SK-N-SH (cell line): ENCODE results near the gene FAM120A. TPM values are rescaled to one million over a fixed set of nuclear protein-coding genes. Genes with fewer than 3 reads are reported as not detected.

Source experiments
- CTCF ChIA-PET: fragments of 300-600, 350-600 bp; formaldehyde crosslinking; extraction: SDS; loops from one replicate; lab custom pipeline; 2021; lab: Yijun Ruan, JAX
- POLR2A ChIA-PET: fragments of 350-600 bp; sonication (Branson Sonifier 250); formaldehyde crosslinking; extraction: SDS; loops from one replicate; lab custom pipeline; 2020; ENCODE audit warnings: antibody characterized with exemption, inconsistent platforms; lab: Yijun Ruan, JAX
- DNase-seq: peaks from one replicate; pipeline ENCODE4 v3.0.0; 2012
- H2AFZ ChIP-seq: fragments of 200-600 bp; sonication (generic); 2 replicates; pipeline ENCODE4 v1.8.1; 2016; ENCODE audit warnings: antibody characterized with exemption, mild to moderate bottlenecking, low read depth
- H3F3A ChIP-seq: fragments of 200-600 bp; sonication (generic); replicated peaks from 2 replicates; pipeline ENCODE3; 2016; ENCODE audit warnings: antibody characterized with exemption, mild to moderate bottlenecking; ENCODE audit not compliant: insufficient read depth
- H3K27ac ChIP-seq, 2 experiments: fragments of 200-500 bp in 1 of 2; fragments of 200-600 bp in 1 of 2; sonication (Bioruptor generic) in 1 of 2; sonication (generic), shearing (Covaris generic) in 1 of 2; 2 replicates each; pipeline versions ENCODE4 v1.5.1 to v1.6.1; 2014 to 2016; ENCODE audit warnings: low read depth in 2 of 2, inconsistent platforms in 1 of 2, low read length in 1 of 2, mild to moderate bottlenecking in 1 of 2, mixed read lengths in 1 of 2
- H3K27me3 ChIP-seq: fragments of 200-600 bp; sonication (generic), shearing (Covaris generic); 2 replicates; pipeline ENCODE4 v1.6.1; 2016; ENCODE audit warnings: mixed run types; ENCODE audit not compliant: insufficient read depth
- H3K36me3 ChIP-seq, 2 experiments: fragments of 200-500 bp in 1 of 2; fragments of 200-600 bp in 1 of 2; sonication (Bioruptor generic) in 1 of 2; sonication (generic) in 1 of 2; replicated peaks in 1 of 2; 2 replicates each; pipeline versions ENCODE3 to v1.5.1; 2014 to 2016; ENCODE audit warnings: low read length in 1 of 2, mild to moderate bottlenecking in 1 of 2; ENCODE audit not compliant: insufficient read depth in 2 of 2, control insufficient read depth in 1 of 2
- H3K4me1 ChIP-seq, 2 experiments: fragments of 200-500 bp in 1 of 2; fragments of 200-600 bp in 1 of 2; sonication (Bioruptor generic) in 1 of 2; sonication (generic), shearing (Covaris generic) in 1 of 2; 2 replicates each; pipeline versions ENCODE4 v1.5.1 to v1.6.1; 2014 to 2016; ENCODE audit warnings: low read depth in 1 of 2, low read length in 1 of 2, mixed run types in 1 of 2; ENCODE audit not compliant: insufficient read depth in 2 of 2, control insufficient read depth in 1 of 2
- H3K4me2 ChIP-seq: fragments of 200-600 bp; sonication (generic), shearing (Covaris generic); 2 replicates; pipeline ENCODE4 v1.6.1; 2017; ENCODE audit warnings: mixed run types
- H3K4me3 ChIP-seq, 2 experiments: fragments of 200-500 bp in 1 of 2; fragments of 200-600 bp in 1 of 2; sonication (Bioruptor generic) in 1 of 2; sonication (generic), shearing (Covaris generic) in 1 of 2; 2 replicates each; pipeline versions ENCODE4 v1.5.1 to v1.8.1; 2014 to 2016; ENCODE audit warnings: low read depth in 2 of 2, inconsistent platforms in 1 of 2, low read length in 1 of 2, mild to moderate bottlenecking in 1 of 2, mixed read lengths in 1 of 2, moderate library complexity in 1 of 2
- H3K79me2 ChIP-seq: fragments of 200-600 bp; sonication (generic); 2 replicates; pipeline ENCODE4 v1.8.1; 2017; ENCODE audit warnings: mild to moderate bottlenecking; ENCODE audit not compliant: insufficient read depth
- H3K9ac ChIP-seq: fragments of 200-600 bp; sonication (generic); 2 replicates; pipeline ENCODE4 v1.6.1; 2017; ENCODE audit warnings: mixed run types
- H3K9me2 ChIP-seq: fragments of 200-600 bp; sonication (generic); 2 replicates; pipeline ENCODE4 v1.6.1; 2017; ENCODE audit warnings: mixed run types
- H3K9me3 ChIP-seq: fragments of 200-600 bp; sonication (generic); 2 replicates; pipeline ENCODE4 v1.6.1; 2017; ENCODE audit warnings: mixed run types, mild to moderate bottlenecking, moderate library complexity
- H4K20me1 ChIP-seq: fragments of 200-600 bp; sonication (generic); 2 replicates; pipeline ENCODE4 v1.6.1; 2017; ENCODE audit warnings: mild to moderate bottlenecking, mixed run types; ENCODE audit not compliant: insufficient read depth
- EP300 ChIP-seq, 2 experiments: IDR thresholded peaks; 2 replicates each; pipeline versions ENCODE4 v1.4.0 to v1.6.1; 2012; ENCODE audit warnings: borderline replicate concordance in 1 of 2, low read depth in 1 of 2, low read length in 1 of 2
- EZH2phosphoT487 ChIP-seq: fragments of 200-600 bp; sonication (generic); IDR thresholded peaks from 2 replicates; pipeline ENCODE4 v1.6.1; 2017; ENCODE audit warnings: low read depth, mixed run types, mild to moderate bottlenecking, antibody characterized with exemption, moderate library complexity, borderline replicate concordance
- GATA2 ChIP-seq: sonication (generic); formaldehyde crosslinking; IDR thresholded peaks from 2 replicates; pipeline ENCODE4 v1.5.0; 2020; ENCODE audit warnings: mild to moderate bottlenecking, missing genetic modification reagents
- JUND ChIP-seq: IDR thresholded peaks from 2 replicates; pipeline ENCODE4 v1.4.0; 2012
- MEF2A ChIP-seq: IDR thresholded peaks from 2 replicates; pipeline ENCODE4 v1.4.0; 2012; ENCODE audit warnings: low read depth, borderline replicate concordance
- MXI1 ChIP-seq: IDR thresholded peaks from 2 replicates; pipeline ENCODE4 v1.6.1; 2012; ENCODE audit warnings: mild to moderate bottlenecking, low read depth, low read length, improper control_type of control experiment
- NRF1 ChIP-seq: IDR thresholded peaks from 2 replicates; pipeline ENCODE4 v1.6.1; 2012; ENCODE audit warnings: low read depth, mild to moderate bottlenecking, low read length
- RXRA ChIP-seq: IDR thresholded peaks from 2 replicates; pipeline ENCODE4 v1.4.0; 2012; ENCODE audit warnings: low read depth, mild to moderate bottlenecking, borderline replicate concordance
- SMC3 ChIP-seq: IDR thresholded peaks from 2 replicates; pipeline ENCODE4 v1.6.1; 2012; ENCODE audit warnings: low read depth, low read length, improper control_type of control experiment
- TCF12 ChIP-seq: IDR thresholded peaks from 2 replicates; pipeline ENCODE4 v1.4.0; 2012
- YY1 ChIP-seq: IDR thresholded peaks from 2 replicates; pipeline ENCODE4 v1.4.0; 2012; ENCODE audit warnings: low read depth, mild to moderate bottlenecking
- WGBS: methylation state at CpG from one replicate; pipeline ENCODE4 v1.1.6; 2017; ENCODE audit warnings: low lambda C conversion rate; 5-methylcytosine and 5-hydroxymethylcytosine counted together
- polyA plus RNA-seq, 3 experiments: library from polyadenylated mRNA; depleted of rRNA; stranded (reverse); fragments of >200 nt; gene quantifications; 2 replicates each; pipeline ENCODE4 v1.2.3, GENCODE V29; 2012
- TF ChIP-seq, protein P1 (sequence below): IDR thresholded peaks from 2 replicates; pipeline ENCODE4 v1.4.0; 2012; ENCODE audit warnings: low read depth
- TF ChIP-seq, protein P2 (sequence below): IDR thresholded peaks from 2 replicates; pipeline ENCODE4 v1.6.1; 2012; ENCODE audit warnings: mild to moderate bottlenecking, low read depth, low read length, moderate library complexity
- TF ChIP-seq, protein P3 (sequence below): fragments of 200-600 bp; sonication (generic); IDR thresholded peaks from 2 replicates; pipeline ENCODE4 v1.6.1; 2017; ENCODE audit warnings: antibody characterized with exemption, mild to moderate bottlenecking, moderate library complexity
- TF ChIP-seq, protein P4 (sequence below): fragments of 150-350 bp; IDR thresholded peaks from 2 replicates; pipeline ENCODE4 v1.6.1; 2017; ENCODE audit warnings: antibody characterized with exemption, low read length, low read depth, borderline replicate concordance
- TF ChIP-seq, protein P5 (sequence below): IDR thresholded peaks from 2 replicates; pipeline ENCODE4 v1.4.0; 2012; ENCODE audit warnings: low read depth, borderline replicate concordance

FAM120A gene
- polyA plus RNA-seq, 1 of the 3 experiments (the other 2 are of a cell fraction), result 58.6 TPM

DNA sequence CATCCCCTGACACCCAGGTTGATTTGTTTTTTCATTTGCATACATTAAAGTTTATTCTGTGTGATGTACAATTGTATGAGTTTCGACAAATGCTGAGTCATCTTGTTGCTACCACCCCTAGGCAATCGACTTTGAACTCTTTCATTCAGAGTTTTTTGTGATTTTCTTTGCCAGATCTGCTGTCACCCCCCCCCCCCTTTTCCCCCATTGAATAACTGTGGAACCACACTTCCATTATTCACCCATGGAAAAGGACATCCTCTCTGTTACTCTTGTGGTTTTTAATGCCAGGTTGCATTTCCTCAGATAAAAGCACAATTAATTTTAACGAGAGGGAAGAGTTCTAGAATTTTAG, 15.6 kb downstream of the FAM120A start (continued):
- TF ChIP-seq, protein P1, sequence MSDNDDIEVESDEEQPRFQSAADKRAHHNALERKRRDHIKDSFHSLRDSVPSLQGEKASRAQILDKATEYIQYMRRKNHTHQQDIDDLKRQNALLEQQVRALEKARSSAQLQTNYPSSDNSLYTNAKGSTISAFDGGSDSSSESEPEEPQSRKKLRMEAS, result no peak

DNA sequence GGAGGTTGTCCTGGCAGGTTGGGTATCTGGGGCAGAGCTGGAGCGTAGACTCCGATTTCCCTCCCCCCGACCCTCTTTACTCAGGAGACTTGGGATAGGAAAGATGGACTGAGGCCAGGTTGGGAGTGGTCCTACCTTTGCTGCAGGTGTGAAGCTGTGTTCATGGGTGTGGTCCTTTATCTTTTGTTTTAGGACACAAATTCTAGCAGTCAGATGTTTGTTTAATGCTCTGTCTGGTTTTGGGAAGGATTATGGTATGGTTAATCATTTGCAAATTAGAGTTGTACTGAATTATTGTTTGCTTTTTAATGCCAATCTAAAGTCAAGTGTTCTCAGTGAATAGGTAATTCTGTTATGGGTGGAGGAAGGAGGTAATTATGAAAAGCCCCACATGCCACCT, 16.0 kb downstream of the FAM120A start:
- H3K9me2 ChIP-seq, result no peaks in the 10 kb centered on the region
- no peak overlapping the region for H3K4me2 ChIP-seq
- H3K9ac ChIP-seq, result no peak overlapping the region
- ChIA-PET CTCF (no interaction called here), POLR2A (no interaction called here)
- H4K20me1 ChIP-seq, result peaks cover 48% of the 10 kb centered on the region
- no peak overlapping the region for H2AFZ ChIP-seq
- no peaks in the 10 kb centered on the region for H3K27me3 ChIP-seq
- H3K36me3 ChIP-seq, result peaks cover 9 to 12% of the 10 kb centered on the region in 2 experiments
- peaks cover 100% of the 10 kb centered on the region for H3K79me2 ChIP-seq
- WGBS, result 73% methylated on average over 3 of the region's 3 CpGs
- H3K4me1 ChIP-seq, result peaks cover 24 to 25% of the 10 kb centered on the region in 2 experiments; a peak in 3 of 4 replicates
- no peak overlapping the region for H3K27ac ChIP-seq
- no peaks in the 10 kb centered on the region for H3F3A ChIP-seq
- H3K9me3 ChIP-seq, result no peaks in the 10 kb centered on the region
- TF ChIP-seq EZH2phosphoT487 (no peak), MEF2A (no peak)
- H3K4me3 ChIP-seq, result no peak overlapping the region
- no peak for DNase-seq

DNA sequence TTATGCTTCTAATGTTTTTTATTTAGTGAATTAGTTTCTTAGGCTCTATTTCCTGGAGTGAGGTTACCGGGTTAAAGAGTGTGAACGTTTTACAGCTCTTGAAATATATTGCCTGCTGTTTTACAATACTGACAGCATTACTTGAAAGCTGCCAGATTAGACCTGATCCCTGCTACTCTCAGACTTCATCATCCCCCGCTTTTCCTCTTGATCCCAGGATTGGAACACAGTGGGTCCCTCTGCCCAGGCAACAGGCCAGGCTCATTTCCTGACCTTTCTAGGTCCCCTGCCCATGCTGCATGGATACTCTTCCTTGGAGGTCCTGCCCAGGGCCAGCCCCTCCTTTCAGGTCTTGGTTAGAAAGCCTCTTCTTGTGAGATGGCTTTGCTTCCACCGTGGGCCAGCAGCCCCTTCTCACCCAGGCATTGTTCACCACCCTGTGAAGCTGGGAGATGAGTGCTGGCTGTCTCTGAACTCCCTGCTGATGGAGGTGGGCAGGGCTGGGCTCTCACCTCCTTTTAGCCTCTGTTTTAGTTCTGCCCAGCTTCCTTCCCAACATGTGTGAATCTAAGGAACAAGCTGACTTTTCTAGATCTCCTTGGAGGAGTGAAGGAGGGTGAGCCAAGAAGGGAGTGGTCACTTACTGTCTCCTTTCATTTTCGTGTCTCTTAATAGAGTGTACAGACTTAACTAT, 17.4 kb downstream of the FAM120A start:
- ChIA-PET POLR2A (no interaction called here), CTCF (interaction anchor here (0.7 to 1.5 kb wide), 3 partner anchors 9 to 213 kb away, joined by 3 to 4 read pairs (median 3); no protein-coding TSS in a partner anchor)
- Histone ChIP-seq H3K9me3 (no peaks in the 10 kb centered on the region), H4K20me1 (peaks cover 44% of the 10 kb centered on the region), H3K4me1 (peaks cover 24 to 25% of the 10 kb centered on the region in 2 experiments; a peak in 3 of 4 replicates), H3K27ac (peak overlapping the region; percentile 18 to 47; a peak in 2 of 4 replicates), H2AFZ (no peak overlapping the region), H3F3A (no peaks in the 10 kb centered on the region), H3K9me2 (no peaks in the 10 kb centered on the region), H3K4me3 (no peak overlapping the region), H3K36me3 (peaks cover 9 to 18% of the 10 kb centered on the region in 2 experiments), H3K27me3 (no peaks in the 10 kb centered on the region), H3K4me2 (peak overlapping the region; percentile 54; the same call in 1 of the 2 replicates), H3K79me2 (peaks cover 96% of the 10 kb centered on the region), H3K9ac (no peak overlapping the region)
- DNase-seq, result no peak
- WGBS, result 70% methylated on average over 5 of the region's 5 CpGs
- TF ChIP-seq EP300 (IDR thresholded peaks at IDR 0.05; ENCODE audit: borderline replicate concordance in 1 of 2, low read depth in 1 of 2, low read length in 1 of 2), result no peak
- TF ChIP-seq JUND, result no peak
- TF ChIP-seq, protein P2, sequence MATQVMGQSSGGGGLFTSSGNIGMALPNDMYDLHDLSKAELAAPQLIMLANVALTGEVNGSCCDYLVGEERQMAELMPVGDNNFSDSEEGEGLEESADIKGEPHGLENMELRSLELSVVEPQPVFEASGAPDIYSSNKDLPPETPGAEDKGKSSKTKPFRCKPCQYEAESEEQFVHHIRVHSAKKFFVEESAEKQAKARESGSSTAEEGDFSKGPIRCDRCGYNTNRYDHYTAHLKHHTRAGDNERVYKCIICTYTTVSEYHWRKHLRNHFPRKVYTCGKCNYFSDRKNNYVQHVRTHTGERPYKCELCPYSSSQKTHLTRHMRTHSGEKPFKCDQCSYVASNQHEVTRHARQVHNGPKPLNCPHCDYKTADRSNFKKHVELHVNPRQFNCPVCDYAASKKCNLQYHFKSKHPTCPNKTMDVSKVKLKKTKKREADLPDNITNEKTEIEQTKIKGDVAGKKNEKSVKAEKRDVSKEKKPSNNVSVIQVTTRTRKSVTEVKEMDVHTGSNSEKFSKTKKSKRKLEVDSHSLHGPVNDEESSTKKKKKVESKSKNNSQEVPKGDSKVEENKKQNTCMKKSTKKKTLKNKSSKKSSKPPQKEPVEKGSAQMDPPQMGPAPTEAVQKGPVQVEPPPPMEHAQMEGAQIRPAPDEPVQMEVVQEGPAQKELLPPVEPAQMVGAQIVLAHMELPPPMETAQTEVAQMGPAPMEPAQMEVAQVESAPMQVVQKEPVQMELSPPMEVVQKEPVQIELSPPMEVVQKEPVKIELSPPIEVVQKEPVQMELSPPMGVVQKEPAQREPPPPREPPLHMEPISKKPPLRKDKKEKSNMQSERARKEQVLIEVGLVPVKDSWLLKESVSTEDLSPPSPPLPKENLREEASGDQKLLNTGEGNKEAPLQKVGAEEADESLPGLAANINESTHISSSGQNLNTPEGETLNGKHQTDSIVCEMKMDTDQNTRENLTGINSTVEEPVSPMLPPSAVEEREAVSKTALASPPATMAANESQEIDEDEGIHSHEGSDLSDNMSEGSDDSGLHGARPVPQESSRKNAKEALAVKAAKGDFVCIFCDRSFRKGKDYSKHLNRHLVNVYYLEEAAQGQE, result no peak
- TF ChIP-seq YY1, result no peak
- TF ChIP-seq, protein P3, sequence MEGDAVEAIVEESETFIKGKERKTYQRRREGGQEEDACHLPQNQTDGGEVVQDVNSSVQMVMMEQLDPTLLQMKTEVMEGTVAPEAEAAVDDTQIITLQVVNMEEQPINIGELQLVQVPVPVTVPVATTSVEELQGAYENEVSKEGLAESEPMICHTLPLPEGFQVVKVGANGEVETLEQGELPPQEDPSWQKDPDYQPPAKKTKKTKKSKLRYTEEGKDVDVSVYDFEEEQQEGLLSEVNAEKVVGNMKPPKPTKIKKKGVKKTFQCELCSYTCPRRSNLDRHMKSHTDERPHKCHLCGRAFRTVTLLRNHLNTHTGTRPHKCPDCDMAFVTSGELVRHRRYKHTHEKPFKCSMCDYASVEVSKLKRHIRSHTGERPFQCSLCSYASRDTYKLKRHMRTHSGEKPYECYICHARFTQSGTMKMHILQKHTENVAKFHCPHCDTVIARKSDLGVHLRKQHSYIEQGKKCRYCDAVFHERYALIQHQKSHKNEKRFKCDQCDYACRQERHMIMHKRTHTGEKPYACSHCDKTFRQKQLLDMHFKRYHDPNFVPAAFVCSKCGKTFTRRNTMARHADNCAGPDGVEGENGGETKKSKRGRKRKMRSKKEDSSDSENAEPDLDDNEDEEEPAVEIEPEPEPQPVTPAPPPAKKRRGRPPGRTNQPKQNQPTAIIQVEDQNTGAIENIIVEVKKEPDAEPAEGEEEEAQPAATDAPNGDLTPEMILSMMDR, result no peak
- TF ChIP-seq, protein P4, sequence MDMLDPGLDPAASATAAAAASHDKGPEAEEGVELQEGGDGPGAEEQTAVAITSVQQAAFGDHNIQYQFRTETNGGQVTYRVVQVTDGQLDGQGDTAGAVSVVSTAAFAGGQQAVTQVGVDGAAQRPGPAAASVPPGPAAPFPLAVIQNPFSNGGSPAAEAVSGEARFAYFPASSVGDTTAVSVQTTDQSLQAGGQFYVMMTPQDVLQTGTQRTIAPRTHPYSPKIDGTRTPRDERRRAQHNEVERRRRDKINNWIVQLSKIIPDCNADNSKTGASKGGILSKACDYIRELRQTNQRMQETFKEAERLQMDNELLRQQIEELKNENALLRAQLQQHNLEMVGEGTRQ, result no peak
- TF ChIP-seq MXI1, result no peak
- TF ChIP-seq, protein P5, sequence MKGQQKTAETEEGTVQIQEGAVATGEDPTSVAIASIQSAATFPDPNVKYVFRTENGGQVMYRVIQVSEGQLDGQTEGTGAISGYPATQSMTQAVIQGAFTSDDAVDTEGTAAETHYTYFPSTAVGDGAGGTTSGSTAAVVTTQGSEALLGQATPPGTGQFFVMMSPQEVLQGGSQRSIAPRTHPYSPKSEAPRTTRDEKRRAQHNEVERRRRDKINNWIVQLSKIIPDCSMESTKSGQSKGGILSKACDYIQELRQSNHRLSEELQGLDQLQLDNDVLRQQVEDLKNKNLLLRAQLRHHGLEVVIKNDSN, result no peak
- TF ChIP-seq TCF12, result no peak
- no peak for TF ChIP-seq SMC3
- no peak for TF ChIP-seq RXRA
- TF ChIP-seq NRF1, result no peak
- TF ChIP-seq GATA2 (CRISPR knock-in tag), result no peak
